Measurements from ENCODE around the gene MAP2K7. TPM values are rescaled to one million over a fixed set of nuclear protein-coding genes. Genes with fewer than 3 reads are reported as not detected.
"Not testable (repeated sequence)": the region's sequence is repeated elsewhere in the genome, so short reads cannot be mapped to it uniquely, and the experiment has no call there.

MAP2K7 gene
- total RNA-seq, 1 donor from 2014 or later, result 42.2 TPM

DNA sequence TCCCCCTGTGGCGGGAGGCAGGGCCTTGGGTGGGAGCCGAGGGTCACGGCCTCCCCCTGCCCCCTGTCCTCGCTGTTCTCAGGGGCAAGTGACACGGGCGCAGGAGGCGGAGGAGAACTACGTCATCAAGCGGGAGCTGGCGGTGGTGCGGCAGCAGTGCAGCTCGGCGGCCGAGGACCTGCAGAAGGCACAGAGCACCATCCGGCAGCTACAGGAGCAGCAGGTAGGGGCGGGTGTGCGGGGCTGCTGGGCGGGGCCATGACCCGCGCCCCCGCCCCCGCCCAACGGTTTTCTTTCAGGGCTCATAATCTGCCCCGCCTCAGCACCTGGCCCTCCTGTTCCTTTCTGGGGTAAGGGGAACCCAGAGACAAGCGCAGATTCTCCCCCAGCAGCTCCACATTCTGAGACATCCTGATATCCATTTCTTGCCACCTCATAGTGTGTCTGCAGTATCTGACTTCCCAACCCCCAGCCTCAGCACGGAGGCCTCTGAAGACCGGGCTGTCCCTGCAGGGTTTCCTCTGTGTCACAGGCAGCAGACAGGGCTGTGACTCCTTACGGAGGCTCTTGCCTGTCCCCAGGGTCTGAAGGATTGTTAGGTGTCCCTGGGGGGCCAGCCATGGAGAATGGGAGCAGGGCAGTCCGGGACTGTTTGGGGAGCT, 45.4 kb upstream of the MAP2K7 start:
- peaks cover 4% of the 10 kb centered on the region for H3K4me1 Mint-ChIP-seq (ENCODE audit: unreplicated experiment)

GRCh38 chr19:7859087-7859486, 44.6 kb upstream of the MAP2K7 start:
- not testable (repeated sequence) for H3K27ac Mint-ChIP-seq; H3K9me3 Mint-ChIP-seq; H3K4me3 Mint-ChIP-seq; H3K4me1 Mint-ChIP-seq (ENCODE audit: unreplicated experiment); DNase-seq (ENCODE audit: extremely low spot score, unreplicated experiment); H3K36me3 Mint-ChIP-seq
- peaks cover 16% of the 10 kb centered on the region for H3K27me3 Mint-ChIP-seq

More for the DNA sequence above, 45.4 kb upstream of the MAP2K7 start:
- Mint-ChIP-seq H3K4me3 (peak overlapping the region; percentile 47), H3K27ac (no peak overlapping the region), H3K9me3 (no peaks in the 10 kb centered on the region), H3K36me3 (no peaks in the 10 kb centered on the region), H3K27me3 (peaks cover 16% of the 10 kb centered on the region)
- peak; percentile 70 for DNase-seq (ENCODE audit: extremely low spot score, unreplicated experiment)
- TF ChIP-seq, protein P1, sequence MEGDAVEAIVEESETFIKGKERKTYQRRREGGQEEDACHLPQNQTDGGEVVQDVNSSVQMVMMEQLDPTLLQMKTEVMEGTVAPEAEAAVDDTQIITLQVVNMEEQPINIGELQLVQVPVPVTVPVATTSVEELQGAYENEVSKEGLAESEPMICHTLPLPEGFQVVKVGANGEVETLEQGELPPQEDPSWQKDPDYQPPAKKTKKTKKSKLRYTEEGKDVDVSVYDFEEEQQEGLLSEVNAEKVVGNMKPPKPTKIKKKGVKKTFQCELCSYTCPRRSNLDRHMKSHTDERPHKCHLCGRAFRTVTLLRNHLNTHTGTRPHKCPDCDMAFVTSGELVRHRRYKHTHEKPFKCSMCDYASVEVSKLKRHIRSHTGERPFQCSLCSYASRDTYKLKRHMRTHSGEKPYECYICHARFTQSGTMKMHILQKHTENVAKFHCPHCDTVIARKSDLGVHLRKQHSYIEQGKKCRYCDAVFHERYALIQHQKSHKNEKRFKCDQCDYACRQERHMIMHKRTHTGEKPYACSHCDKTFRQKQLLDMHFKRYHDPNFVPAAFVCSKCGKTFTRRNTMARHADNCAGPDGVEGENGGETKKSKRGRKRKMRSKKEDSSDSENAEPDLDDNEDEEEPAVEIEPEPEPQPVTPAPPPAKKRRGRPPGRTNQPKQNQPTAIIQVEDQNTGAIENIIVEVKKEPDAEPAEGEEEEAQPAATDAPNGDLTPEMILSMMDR (conservative IDR thresholded peaks at IDR 0.05), result no peak

- Mint-ChIP-seq H3K9me3 (no peaks in the 10 kb centered on the region), H3K27ac (no peak overlapping the region), H3K27me3 (peaks cover 21% of the 10 kb centered on the region), H3K36me3 (no peaks in the 10 kb centered on the region), H3K4me1 (ENCODE audit: unreplicated experiment) (no peaks in the 10 kb centered on the region), H3K4me3 (no peak overlapping the region)
- DNase-seq (ENCODE audit: extremely low spot score, unreplicated experiment), result no peak
- TF ChIP-seq, protein P1 (conservative IDR thresholded peaks at IDR 0.05), result no peak
These were observed 43.6 kb upstream of the MAP2K7 start for GRCh38 chr19:7859831-7860713.

DNA sequence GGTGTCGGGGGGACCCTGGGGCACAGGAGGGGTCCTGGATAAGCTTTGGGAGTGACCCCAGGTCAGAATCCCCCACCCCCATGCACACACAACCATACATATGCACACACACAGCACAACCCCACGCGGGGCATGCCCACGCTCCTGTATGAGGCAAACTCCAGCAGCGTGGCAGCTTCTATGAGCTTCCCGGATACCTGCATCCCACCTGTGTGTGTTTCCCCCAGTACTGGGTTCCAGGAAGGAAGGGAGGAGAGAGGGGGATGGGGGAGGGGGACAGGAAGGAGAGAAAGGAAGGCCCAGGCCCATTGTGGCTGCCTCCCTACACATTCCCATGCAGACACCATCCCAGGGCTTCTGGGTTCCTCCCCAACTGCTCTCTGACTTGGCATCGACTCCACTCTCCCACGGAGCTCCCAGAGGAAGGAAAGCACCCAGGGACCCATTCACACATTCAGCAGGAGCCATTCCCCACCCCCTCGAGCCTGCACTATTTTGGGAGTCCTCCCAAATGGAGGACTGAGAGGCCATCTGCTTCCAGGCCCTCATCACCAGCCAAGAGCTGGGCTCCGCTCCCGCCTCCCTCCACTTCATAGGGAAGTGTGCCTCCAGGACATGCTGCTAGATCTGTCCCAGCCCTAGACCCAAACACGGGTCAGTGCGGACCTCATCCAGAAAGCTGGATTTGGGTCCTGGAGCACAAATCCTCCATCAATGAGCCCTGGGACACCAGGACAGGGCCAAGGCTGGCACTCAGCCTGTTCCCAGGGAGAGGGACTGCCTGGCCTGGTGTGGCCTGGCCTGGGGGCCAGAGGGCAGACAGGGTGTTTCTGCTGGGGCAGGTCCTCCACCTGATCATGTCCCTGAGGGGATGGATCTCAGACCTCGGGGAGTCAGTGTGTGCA, 42.7 kb upstream of the MAP2K7 start:
- Mint-ChIP-seq H3K36me3 (no peaks in the 10 kb centered on the region), H3K27me3 (peaks cover 21% of the 10 kb centered on the region), H3K4me1 (ENCODE audit: unreplicated experiment) (no peaks in the 10 kb centered on the region), H3K27ac (no peak overlapping the region), H3K9me3 (no peaks in the 10 kb centered on the region), H3K4me3 (peak overlapping the region; percentile 22)
- TF ChIP-seq, protein P1 (conservative IDR thresholded peaks at IDR 0.05), result no peak
- no peak for DNase-seq (ENCODE audit: extremely low spot score, unreplicated experiment)

DNA sequence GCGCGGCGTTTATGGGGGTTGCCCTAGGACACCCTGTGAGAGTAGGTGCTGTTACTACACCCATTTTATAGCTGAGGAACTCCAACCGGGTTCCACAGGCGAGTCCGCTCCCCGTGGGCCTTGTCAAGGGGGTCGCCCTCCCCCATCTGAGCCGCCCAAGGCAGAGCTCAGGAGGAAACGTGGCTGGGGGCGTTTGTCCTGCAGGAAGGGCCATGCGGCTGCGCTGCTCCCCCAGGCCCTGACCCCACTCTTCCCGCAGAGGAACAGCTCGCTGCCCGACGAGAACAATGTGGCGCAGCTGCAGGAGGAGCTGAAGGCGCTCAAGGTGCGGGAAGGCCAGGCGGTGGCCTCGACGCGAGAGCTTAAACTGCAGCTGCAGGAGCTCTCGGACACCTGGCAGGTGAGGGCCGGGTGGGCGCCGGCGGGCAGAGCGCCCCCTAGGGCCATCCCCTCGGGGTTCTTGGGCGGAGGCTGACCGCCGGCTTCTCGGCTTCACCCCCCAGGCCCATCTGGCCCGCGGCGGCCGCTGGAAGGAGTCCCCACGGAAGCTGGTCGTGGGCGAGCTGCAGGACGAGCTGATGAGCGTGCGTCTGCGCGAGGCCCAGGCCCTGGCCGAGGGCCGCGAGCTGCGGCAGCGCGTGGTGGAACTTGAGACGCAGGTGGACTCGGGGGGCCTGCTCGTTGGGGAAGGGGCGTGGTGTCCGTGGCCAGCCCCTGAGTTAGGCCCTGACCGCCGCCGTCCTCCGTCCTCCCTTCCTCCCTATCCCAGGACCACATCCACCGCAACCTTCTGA, 41.9 kb upstream of the MAP2K7 start:
- Mint-ChIP-seq H3K4me3 (peak overlapping the region; percentile 83), H3K36me3 (no peaks in the 10 kb centered on the region), H3K4me1 (ENCODE audit: unreplicated experiment) (no peaks in the 10 kb centered on the region), H3K9me3 (no peaks in the 10 kb centered on the region), H3K27ac (no peak overlapping the region), H3K27me3 (peaks cover 19% of the 10 kb centered on the region)
- TF ChIP-seq, protein P1 (conservative IDR thresholded peaks at IDR 0.05), result no peak
- DNase-seq (ENCODE audit: extremely low spot score, unreplicated experiment), result peak; percentile 67

Data from type B pancreatic cell (in vitro differentiated cells).